Mononuclear cell (primary cell): Measurements from ENCODE around the gene POLR2B. TPM values are rescaled to one million over a fixed set of nuclear protein-coding genes. Genes with fewer than 3 reads are reported as not detected.

ENCODE experiments used
- H3K27me3 ChIP-seq: 2 replicates; pipeline ENCODE4 v1.6.0; 2011; ENCODE audit warnings: low read length, control low read depth; ENCODE audit not compliant: insufficient read depth
- H3K4me1 ChIP-seq: 2 replicates; pipeline ENCODE4 v1.5.1; 2011; ENCODE audit warnings: mild to moderate bottlenecking, low read length, control low read depth; ENCODE audit not compliant: insufficient read depth
- H3K4me3 ChIP-seq: 2 replicates; pipeline ENCODE4 v1.5.1; 2011; ENCODE audit warnings: mild to moderate bottlenecking, low read length, moderate library complexity
- H3K9me3 ChIP-seq: 2 replicates; pipeline ENCODE4 v1.5.1; 2011; ENCODE audit warnings: low read depth, mild to moderate bottlenecking, control low read depth, low read length
- total RNA-seq: library from RNA; depleted of rRNA; stranded (reverse); fragments of >200 nt; gene quantifications from one replicate; pipeline ENCODE4 v1.2.3, GENCODE V29; 2012

POLR2B gene
- total RNA-seq, 1 donor, result 70.5 TPM

DNA sequence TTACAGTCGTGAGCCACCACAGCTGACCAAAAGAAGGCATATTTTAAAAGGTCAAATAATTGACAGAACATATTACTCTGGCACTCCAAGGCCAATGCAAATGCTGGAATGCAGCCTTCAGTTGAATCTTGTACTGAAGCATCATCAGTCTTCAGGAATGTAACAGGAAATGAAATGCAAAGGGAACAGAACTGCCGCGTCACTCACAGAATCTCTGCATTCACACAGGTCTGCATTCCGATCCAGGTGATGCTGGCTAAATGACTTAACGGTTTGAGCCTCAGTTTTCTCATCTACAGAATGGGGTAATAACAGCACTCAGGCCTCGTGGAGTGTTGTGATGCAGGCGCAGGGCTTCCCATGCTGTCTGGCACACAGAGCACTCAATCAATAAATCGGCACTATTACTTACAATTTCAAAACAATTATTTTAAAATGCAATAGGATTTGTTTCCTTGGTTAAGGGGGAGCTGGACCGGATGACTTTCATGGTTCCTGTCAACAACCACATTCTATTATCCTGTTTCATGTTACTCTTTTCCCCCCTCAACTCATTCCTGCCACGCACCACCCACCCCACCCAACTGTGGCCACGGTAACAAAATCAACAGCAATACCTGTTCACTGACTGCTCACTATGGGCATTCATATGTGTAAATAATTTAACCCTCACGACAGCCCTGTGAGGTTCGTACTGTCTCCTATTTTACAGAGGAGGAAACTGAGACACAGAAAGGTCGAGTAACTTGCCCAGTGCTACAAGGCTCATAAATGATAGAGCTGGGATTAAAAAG lies 99.1 kb downstream of the POLR2B start:
- no peaks in the 10 kb centered on the region for H3K27me3 ChIP-seq
- peaks cover 4% of the 10 kb centered on the region for H3K4me1 ChIP-seq
- no peak overlapping the region for H3K4me3 ChIP-seq
- H3K9me3 ChIP-seq, result no peaks in the 10 kb centered on the region

GRCh38 chr4:57078685-57079521 lies 100.2 kb downstream of the POLR2B start:
- Histone ChIP-seq H3K27me3 (no peaks in the 10 kb centered on the region), H3K4me1 (peaks cover 4% of the 10 kb centered on the region), H3K9me3 (no peaks in the 10 kb centered on the region), H3K4me3 (no peak overlapping the region)

Other genes starting within 250 kb of the POLR2B start
- gene SPINK2, start 157.2 kb upstream of the POLR2B start, total RNA-seq, result 2.1 TPM
- gene REST, start 71.0 kb upstream of the POLR2B start, total RNA-seq, result 65.8 TPM
- gene NOA1, start 1.3 kb upstream of the POLR2B start, total RNA-seq, result 29.1 TPM
- 16.6 TPM for gene IGFBP7, start 131.5 kb downstream of the POLR2B start, total RNA-seq